ENCODE results near the gene NAT9. TPM values are rescaled to one million over a fixed set of nuclear protein-coding genes. Genes with fewer than 3 reads are reported as not detected.

NAT9 gene
- total RNA-seq, 1 donor from 2014 or later = 50.1 TPM

GRCh38 chr17:74800531-74800930, 24.4 kb upstream of the NAT9 start:
- H3K27ac Mint-ChIP-seq (ENCODE audit: unreplicated experiment) = no peak overlapping the region

GRCh38 chr17:74799097-74799496, 23.0 kb upstream of the NAT9 start:
- no peak for DNase-seq (ENCODE audit: low spot score)
- Mint-ChIP-seq H3K27me3 (ENCODE audit: unreplicated experiment) (peaks cover 5% of the 10 kb centered on the region), H3K36me3 (ENCODE audit: low read depth, unreplicated experiment) (peaks cover 52% of the 10 kb centered on the region), H3K27ac (ENCODE audit: unreplicated experiment) (no peak overlapping the region), H3K4me3 (ENCODE audit: unreplicated experiment) (no peak overlapping the region), H3K4me1 (ENCODE audit: unreplicated experiment) (no peaks in the 10 kb centered on the region), H3K9me3 (ENCODE audit: unreplicated experiment) (no peaks in the 10 kb centered on the region)
- TF ChIP-seq CTCF (IDR thresholded peaks at IDR 0.05; ENCODE audit: unreplicated experiment) = no peak

More at GRCh38 chr17:74800531-74800930, 24.4 kb upstream of the NAT9 start:
- no peak for TF ChIP-seq CTCF (IDR thresholded peaks at IDR 0.05; ENCODE audit: unreplicated experiment)
- H3K36me3 Mint-ChIP-seq (ENCODE audit: low read depth, unreplicated experiment) = peaks cover 50% of the 10 kb centered on the region
- H3K4me1 Mint-ChIP-seq (ENCODE audit: unreplicated experiment) = no peaks in the 10 kb centered on the region
- no peak for DNase-seq (ENCODE audit: low spot score)
- H3K4me3 Mint-ChIP-seq (ENCODE audit: unreplicated experiment) = no peak overlapping the region
- no peaks in the 10 kb centered on the region for H3K9me3 Mint-ChIP-seq (ENCODE audit: unreplicated experiment)
- peaks cover 7% of the 10 kb centered on the region for H3K27me3 Mint-ChIP-seq (ENCODE audit: unreplicated experiment)

- H3K4me3 Mint-ChIP-seq (ENCODE audit: unreplicated experiment) = no peak overlapping the region
- TF ChIP-seq CTCF (IDR thresholded peaks at IDR 0.05; ENCODE audit: unreplicated experiment) = no peak
- H3K27ac Mint-ChIP-seq (ENCODE audit: unreplicated experiment) = no peak overlapping the region
- peaks cover 45% of the 10 kb centered on the region for H3K36me3 Mint-ChIP-seq (ENCODE audit: low read depth, unreplicated experiment)
- H3K9me3 Mint-ChIP-seq (ENCODE audit: unreplicated experiment) = no peaks in the 10 kb centered on the region
- peaks cover 5% of the 10 kb centered on the region for H3K27me3 Mint-ChIP-seq (ENCODE audit: unreplicated experiment)
- H3K4me1 Mint-ChIP-seq (ENCODE audit: unreplicated experiment) = no peaks in the 10 kb centered on the region
- DNase-seq (ENCODE audit: low spot score) = no peak
These were observed 22.1 kb upstream of the NAT9 start for GRCh38 chr17:74798239-74798707.

GRCh38 chr17:74797824-74798223, 21.7 kb upstream of the NAT9 start:
- H3K4me3 Mint-ChIP-seq (ENCODE audit: unreplicated experiment) = no peak overlapping the region
- no peak for TF ChIP-seq CTCF (IDR thresholded peaks at IDR 0.05; ENCODE audit: unreplicated experiment)
- no peaks in the 10 kb centered on the region for H3K9me3 Mint-ChIP-seq (ENCODE audit: unreplicated experiment)
- DNase-seq (ENCODE audit: low spot score) = no peak
- no peaks in the 10 kb centered on the region for H3K4me1 Mint-ChIP-seq (ENCODE audit: unreplicated experiment)
- peaks cover 50% of the 10 kb centered on the region for H3K36me3 Mint-ChIP-seq (ENCODE audit: low read depth, unreplicated experiment)
- H3K27ac Mint-ChIP-seq (ENCODE audit: unreplicated experiment) = no peak overlapping the region
- H3K27me3 Mint-ChIP-seq (ENCODE audit: unreplicated experiment) = peaks cover 5% of the 10 kb centered on the region

GRCh38 chr17:74796866-74797265, 20.7 kb upstream of the NAT9 start:
- peak overlapping the region; percentile 42 for H3K27ac Mint-ChIP-seq (ENCODE audit: unreplicated experiment)
- peaks cover 5% of the 10 kb centered on the region for H3K27me3 Mint-ChIP-seq (ENCODE audit: unreplicated experiment)
- peaks cover 50% of the 10 kb centered on the region for H3K36me3 Mint-ChIP-seq (ENCODE audit: low read depth, unreplicated experiment)
- no peak for TF ChIP-seq CTCF (IDR thresholded peaks at IDR 0.05; ENCODE audit: unreplicated experiment)
- H3K4me3 Mint-ChIP-seq (ENCODE audit: unreplicated experiment) = no peak overlapping the region
- H3K9me3 Mint-ChIP-seq (ENCODE audit: unreplicated experiment) = no peaks in the 10 kb centered on the region
- H3K4me1 Mint-ChIP-seq (ENCODE audit: unreplicated experiment) = no peaks in the 10 kb centered on the region
- DNase-seq (ENCODE audit: low spot score) = no peak
